OCI-LY1 (cell line): Measurements from ENCODE around the gene PRL.

Source experiments
- EZH2 ChIP-seq: fragments of 200-600 bp; sonication (generic), shearing (Covaris generic); IDR thresholded peaks from 2 replicates; pipeline ENCODE4 v1.8.0; 2017; ENCODE audit warnings: borderline replicate concordance, mixed run types, mild to moderate bottlenecking, antibody characterized with exemption, low read length, moderate library complexity, mixed read lengths
- TF ChIP-seq, protein P1 (sequence below): fragments of 200-600 bp; sonication (generic), shearing (Covaris generic); IDR thresholded peaks from 2 replicates; pipeline ENCODE4 v1.5.1; 2017; ENCODE audit warnings: mild to moderate bottlenecking, antibody characterized with exemption, low read length, moderate library complexity, mixed read lengths

GRCh38 chr6:22271081-22271480 is 25.8 kb downstream of the PRL start:
- no peak for TF ChIP-seq EZH2
- TF ChIP-seq, protein P1, sequence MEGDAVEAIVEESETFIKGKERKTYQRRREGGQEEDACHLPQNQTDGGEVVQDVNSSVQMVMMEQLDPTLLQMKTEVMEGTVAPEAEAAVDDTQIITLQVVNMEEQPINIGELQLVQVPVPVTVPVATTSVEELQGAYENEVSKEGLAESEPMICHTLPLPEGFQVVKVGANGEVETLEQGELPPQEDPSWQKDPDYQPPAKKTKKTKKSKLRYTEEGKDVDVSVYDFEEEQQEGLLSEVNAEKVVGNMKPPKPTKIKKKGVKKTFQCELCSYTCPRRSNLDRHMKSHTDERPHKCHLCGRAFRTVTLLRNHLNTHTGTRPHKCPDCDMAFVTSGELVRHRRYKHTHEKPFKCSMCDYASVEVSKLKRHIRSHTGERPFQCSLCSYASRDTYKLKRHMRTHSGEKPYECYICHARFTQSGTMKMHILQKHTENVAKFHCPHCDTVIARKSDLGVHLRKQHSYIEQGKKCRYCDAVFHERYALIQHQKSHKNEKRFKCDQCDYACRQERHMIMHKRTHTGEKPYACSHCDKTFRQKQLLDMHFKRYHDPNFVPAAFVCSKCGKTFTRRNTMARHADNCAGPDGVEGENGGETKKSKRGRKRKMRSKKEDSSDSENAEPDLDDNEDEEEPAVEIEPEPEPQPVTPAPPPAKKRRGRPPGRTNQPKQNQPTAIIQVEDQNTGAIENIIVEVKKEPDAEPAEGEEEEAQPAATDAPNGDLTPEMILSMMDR = no peak
